Kidney tubule cell (primary cell): ENCODE data around the gene ZC3HAV1.
A peak's percentile ranks its signal among the peaks of the same experiment; 100 is the strongest.
"Not testable (repeated sequence)": the region's sequence is repeated elsewhere in the genome, so short reads cannot be mapped to it uniquely, and the experiment has no call there.

Experiments
- DNase-seq: peaks from one replicate; pipeline ENCODE4 v3.0.0-alpha.2; 2018; ENCODE audit warnings: low spot score

The ZC3HAV1 gene

DNA sequence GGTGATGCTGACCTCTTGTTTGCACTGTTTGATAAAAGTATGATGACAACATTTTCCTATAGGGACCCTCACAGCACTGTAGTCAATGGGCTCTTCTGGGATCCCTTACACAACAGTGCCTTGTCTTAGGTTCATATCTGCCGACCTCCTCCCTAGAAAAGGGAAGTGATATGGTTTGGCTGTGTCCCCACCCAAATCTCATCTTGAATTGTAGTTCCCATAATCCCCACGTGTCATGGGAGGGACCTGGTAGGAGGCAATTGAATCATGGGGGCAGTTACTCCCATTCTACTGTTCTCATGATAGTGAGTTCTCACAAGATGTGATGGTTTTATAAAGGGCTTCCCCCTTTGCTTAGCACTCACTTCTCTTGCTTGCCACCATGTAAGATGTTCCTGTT, 23.1 kb downstream of the ZC3HAV1 start:
- DNase-seq: no peak

- no peak for DNase-seq
Measured at GRCh38 chr7:139084709-139085108, 24.8 kb downstream of the ZC3HAV1 start.

- no peak for DNase-seq
Measured at GRCh38 chr7:139081584-139081983, 27.9 kb downstream of the ZC3HAV1 start.

- DNase-seq: no peak
Measured at GRCh38 chr7:139080905-139081304, 28.6 kb downstream of the ZC3HAV1 start.

- DNase-seq: no peak
Measured at GRCh38 chr7:139079861-139080260, 29.7 kb downstream of the ZC3HAV1 start.

GRCh38 chr7:139078911-139079310, 30.6 kb downstream of the ZC3HAV1 start:
- no peak for DNase-seq

DNA sequence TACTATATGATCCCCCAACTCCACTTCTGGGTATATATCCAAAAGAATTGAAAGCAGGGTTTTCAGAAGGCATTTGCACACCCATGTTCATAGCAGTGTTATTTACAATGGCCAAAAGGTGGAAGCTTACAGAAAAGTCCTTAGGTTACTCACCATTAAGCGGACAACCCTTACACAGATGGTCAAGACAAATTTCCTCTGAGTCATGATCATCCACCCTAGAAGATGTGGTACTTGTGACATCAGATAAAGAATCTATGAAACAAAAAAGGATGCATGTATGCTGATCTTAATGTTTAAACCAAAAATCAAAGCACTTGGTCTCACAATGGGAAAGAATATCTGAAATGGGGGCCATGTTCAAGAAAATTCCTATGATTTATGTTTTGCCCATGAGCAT, 31.1 kb downstream of the ZC3HAV1 start:
- peak; percentile 25 for DNase-seq

- not testable (repeated sequence) for DNase-seq
Measured at GRCh38 chr7:139077706-139078105, 31.8 kb downstream of the ZC3HAV1 start.

- DNase-seq: peak; percentile 20
Measured at GRCh38 chr7:139075871-139076686, 33.4 kb downstream of the ZC3HAV1 start.

DNA sequence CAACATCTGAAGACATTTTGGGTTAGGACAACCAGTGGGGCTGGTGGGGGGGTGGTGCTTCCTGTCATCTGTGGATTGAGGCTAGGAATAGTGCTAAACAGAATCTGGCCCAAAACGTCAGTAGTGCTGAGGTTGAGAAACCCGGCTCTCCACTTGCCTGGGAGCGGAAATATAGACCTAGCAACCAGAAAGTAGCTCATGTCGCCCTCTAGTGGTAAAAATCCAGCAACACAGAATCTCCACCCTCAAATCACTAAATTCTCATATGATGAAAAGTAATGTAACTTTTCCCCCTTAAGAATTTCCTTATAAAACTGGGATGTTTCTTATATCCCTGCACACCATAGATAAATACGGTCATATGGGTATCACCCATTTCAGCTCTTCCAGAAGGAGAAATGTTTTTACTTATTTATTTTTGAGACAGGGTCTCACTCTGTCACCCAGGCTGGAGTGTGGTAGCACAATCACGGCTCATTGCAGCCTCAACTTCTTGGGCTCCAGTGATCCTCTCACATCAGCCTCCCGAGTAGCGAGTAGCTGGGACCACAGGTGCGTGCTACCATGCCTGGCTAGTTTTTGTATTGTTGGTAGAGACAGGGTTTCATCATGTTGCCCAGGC, 34.4 kb downstream of the ZC3HAV1 start:
- DNase-seq: peak; percentile 81

- no peak for DNase-seq
Measured at GRCh38 chr7:139072796-139073195, 36.7 kb downstream of the ZC3HAV1 start.

DNA sequence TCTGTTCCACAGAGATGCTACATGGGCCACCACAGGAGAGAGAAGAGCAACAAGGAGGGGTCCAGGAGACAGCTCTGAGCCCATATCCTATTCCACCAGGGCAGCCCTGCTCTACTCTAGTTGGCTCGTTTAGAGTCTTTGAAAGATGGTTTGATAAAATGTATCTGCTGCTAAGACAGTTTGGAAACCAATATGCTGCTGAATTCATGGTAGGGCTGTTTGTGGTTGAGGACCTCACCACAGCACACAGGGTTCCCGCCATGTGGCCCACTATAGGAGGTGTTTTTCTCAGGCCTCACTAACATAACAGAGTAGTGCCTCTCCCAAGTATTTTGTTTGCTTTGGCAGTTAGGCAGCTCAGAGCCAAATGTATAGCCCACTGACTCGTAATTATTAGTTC, 37.8 kb downstream of the ZC3HAV1 start:
- no peak for DNase-seq

- DNase-seq: no peak
Measured at GRCh38 chr7:139068544-139069399, 40.7 kb downstream of the ZC3HAV1 start.

- DNase-seq: no peak
Measured at GRCh38 chr7:139066315-139066714, 43.2 kb downstream of the ZC3HAV1 start.

DNA sequence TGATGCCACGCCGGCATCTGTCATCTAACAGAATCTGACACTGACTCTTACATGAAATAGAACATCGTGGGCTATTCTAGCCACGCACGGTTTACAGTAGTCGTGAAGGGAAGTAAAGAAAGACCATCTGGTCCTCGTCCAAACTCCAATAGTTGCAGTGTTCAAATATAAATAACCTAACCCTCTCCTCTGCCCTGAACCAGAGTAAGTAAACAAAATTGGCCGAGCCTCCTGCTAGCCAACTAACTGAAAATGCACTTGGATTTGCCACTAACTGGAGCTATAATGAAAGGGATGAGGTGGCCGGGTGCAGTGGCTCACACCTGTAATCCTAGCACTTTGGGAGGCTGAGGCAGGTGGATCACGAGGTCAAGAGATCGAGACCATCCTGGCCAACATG, 44.2 kb downstream of the ZC3HAV1 start:
- DNase-seq: no peak

DNA sequence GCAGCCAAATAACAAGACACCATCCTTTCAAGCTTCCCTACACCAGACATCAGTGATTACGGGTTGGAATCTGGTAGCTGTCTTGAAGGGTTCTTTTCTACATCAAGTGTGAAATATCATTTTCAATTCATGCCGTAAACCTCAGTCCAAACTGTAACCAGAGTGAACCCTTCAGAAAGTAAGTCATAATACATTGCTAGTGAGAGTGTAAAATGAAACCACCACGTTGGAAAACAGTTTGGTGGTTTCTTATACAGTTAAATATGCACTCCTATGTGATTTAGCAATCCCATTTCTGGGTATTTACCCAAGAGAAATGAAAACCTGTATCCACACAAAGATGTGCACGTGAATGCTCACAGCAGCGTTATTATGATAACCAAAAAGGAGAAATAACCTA, 48.1 kb downstream of the ZC3HAV1 start:
- no peak for DNase-seq

DNA sequence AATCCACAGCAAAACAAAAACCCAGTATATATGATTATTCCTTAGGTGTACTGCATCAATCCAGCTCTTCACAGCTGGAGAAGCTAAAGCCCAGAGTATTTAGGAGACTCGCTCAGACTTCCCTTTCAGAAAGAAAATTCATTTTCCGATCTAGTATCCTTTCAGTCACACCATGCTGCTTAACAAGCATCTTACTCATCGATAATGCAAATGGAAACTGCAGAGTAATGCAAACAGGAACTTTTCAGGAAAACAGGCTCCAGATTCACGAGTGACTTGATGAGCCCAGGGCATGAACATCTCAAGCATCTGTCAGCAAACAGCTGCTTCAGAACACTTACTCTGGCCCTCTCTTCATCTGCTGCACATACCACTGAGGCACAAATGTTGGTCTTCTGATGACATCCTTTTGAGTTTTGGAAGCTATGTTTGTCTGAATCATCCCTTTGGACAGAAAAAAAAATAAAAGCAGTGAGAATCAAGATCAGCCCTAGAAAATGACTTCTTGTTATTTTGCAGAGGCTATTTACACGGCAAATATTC, 48.8 kb downstream of the ZC3HAV1 start:
- no peak for DNase-seq

DNA sequence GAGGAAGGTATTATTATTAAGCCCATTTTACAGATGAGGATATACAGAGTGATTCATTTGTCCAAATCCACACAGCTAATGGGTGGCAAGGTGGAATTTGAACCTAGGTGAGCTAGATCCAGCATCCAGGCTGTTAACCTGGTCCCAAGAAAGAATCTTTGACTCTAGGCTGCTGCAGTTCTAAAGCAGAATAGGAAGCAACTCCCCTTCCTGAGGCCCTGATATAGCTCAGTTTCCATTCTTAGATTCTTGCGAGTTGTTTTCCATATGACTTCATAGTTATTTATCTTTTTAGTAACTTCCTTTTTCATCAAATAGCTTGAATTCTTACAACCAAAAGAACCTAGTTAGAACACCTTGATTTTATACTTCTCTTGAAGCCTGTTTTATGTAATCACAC, 49.6 kb downstream of the ZC3HAV1 start:
- no peak for DNase-seq

DNA sequence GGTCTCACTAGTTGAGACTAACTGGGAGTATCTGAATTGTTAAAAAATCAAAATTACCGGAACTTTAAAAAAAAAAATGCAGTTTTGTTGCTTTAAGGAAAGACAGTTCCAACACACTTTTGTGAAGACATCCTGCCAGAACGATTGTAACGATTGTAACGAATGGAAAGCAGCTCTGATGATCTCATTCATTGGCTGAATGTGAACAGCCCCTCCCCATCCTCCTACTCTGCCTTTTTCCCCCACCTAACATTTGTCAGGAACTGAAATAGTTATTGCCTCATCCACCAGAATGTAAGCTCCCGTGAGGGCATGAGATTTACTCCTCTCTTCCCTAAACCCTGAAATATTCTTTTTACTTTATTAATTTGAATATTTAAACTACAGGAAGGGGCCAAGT, 50.6 kb downstream of the ZC3HAV1 start:
- no peak for DNase-seq

DNA sequence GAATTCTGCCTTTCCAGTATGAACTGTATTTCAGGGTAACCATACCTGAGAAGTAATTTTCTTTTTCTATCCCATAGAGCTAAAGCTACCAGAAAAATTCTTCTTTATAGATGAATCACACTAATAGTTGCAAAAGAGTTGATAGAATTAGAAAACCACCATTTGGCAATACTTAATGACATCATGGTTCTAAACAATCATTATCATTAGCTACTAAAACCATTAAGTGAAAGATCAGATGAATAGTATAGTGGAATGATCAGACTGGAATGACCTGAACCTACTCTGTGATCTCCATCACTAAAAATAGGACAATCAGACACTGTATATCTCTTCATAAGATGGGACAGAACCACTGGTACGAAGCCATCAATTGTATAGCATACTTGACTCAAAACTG, 53.8 kb downstream of the ZC3HAV1 start:
- no peak for DNase-seq

DNA sequence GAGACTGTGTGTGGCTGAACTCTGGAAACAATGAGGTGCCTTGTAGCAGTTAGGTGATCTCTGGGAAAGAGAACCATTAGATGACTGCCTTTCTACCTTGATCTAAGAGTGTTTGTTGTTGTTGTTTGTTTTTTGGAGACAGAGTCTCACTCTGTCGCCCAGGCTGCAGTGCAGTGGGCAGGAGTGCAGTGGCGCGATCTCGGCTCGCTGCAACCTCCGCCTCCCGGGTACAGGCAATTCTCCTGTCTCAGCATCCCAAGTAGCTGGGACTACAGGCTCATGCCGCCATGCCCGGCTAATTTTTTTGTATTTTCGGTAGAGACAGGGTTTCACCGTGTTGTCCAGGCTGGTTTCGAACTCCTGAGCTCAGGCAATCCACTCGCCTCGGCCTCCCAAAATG, 54.9 kb downstream of the ZC3HAV1 start:
- not testable (repeated sequence) for DNase-seq

DNA sequence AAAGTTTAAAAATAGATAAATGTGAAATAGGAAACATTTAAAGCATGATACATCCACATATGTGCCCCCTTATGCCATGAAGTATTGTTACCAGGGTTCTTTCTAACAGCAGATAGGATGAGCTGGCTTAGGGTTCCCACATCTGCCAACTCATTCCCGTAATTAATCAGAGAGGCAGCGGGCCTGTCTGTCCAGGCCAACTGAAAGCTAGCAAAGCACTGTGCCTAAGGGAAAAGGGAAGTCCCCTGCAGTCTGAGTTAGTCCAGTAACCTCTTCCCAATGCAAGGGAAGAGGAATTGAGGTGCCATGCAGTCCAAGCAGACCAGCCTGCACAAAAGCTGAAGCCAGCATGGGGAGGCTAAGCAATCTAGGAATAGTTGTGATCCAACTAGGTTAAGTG, 55.4 kb downstream of the ZC3HAV1 start:
- DNase-seq: no peak

- DNase-seq: no peak
Measured at GRCh38 chr7:139051655-139052054, 57.9 kb downstream of the ZC3HAV1 start.
